HCT116 (cell line): ENCODE results near the gene FAM13A. TPM values are rescaled to one million over a fixed set of nuclear protein-coding genes. Genes with fewer than 3 reads are reported as not detected.

Experiments used
- ATAC-seq: fragments of 200-7000 bp; cut with Tn5 transposase; 2 replicates; pipeline ENCODE4 v1.9.1; 2020; ENCODE audit warnings: mild to moderate bottlenecking, moderate library complexity
- BruUV-seq: library from RNA; stranded (reverse); fragments of 400-500 nt; replicated peaks from 2 replicates; lab custom pipeline; 2021; lab: Mats Ljungman, UMichigan
- CTCF ChIA-PET: fragments of 300-600 bp; sonication (Branson Sonifier 250); formaldehyde crosslinking; loops from one replicate; lab custom pipeline; 2021; ENCODE audit warnings: antibody characterized with exemption; lab: Charles Lee
- POLR2A ChIA-PET: fragments of 300-600, 350-600 bp; sonication (Branson Sonifier 250); formaldehyde crosslinking; loops from one replicate; lab custom pipeline; 2021; ENCODE audit warnings: antibody characterized with exemption; lab: Charles Lee
- RAD21 ChIA-PET, 2 experiments: fragments of 300-600 bp; sonication (Branson Sonifier 250); formaldehyde crosslinking; loops; one replicate each; lab custom pipeline; 2023; ENCODE audit warnings: low total read pairs in 2 of 2; ENCODE audit not compliant: uncharacterized antibody in 2 of 2, unreplicated experiment in 2 of 2, low non-redundant PET in 1 of 2; lab: Charles Lee
- DNase-seq: peaks from one replicate; pipeline ENCODE4 v3.0.0-alpha.2; 2010; ENCODE audit warnings: low read depth, low spot score
- H2AFZ ChIP-seq: fragments of 200-600 bp; shearing (Covaris generic), sonication (generic); 2 replicates; pipeline ENCODE4 v1.6.1; 2017; ENCODE audit warnings: low read depth, mixed run types, mixed read lengths, antibody characterized with exemption, low read length; ENCODE audit not compliant: poor library complexity, severe bottlenecking
- H3K27ac ChIP-seq: 2 replicates; pipeline ENCODE4 v1.5.1; 2012; ENCODE audit warnings: low read depth, low read length
- H3K27me3 ChIP-seq: fragments of 200-600 bp; sonication (generic); 2 replicates; pipeline ENCODE4 v1.6.1; 2016; ENCODE audit warnings: mixed run types, low read length, mixed read lengths; ENCODE audit not compliant: insufficient read depth
- H3K36me3 ChIP-seq, 2 experiments: fragments of 200-500 bp in 1 of 2; fragments of 200-600 bp in 1 of 2; sonication (Bioruptor generic) in 1 of 2; sonication (generic) in 1 of 2; 2 replicates each; pipeline versions ENCODE4 v1.5.1 to v1.6.1; 2014 to 2016; ENCODE audit warnings: low read length in 2 of 2, inconsistent platforms in 1 of 2, mixed read lengths in 1 of 2, mixed run types in 1 of 2; ENCODE audit not compliant: insufficient read depth in 2 of 2, control insufficient read depth in 1 of 2
- H3K4me1 ChIP-seq, 2 experiments: fragments of 200-600 bp in 1 of 2; sonication (generic) in 1 of 2; 2 replicates each; pipeline versions ENCODE4 v1.5.1 to v1.6.1; 2012 to 2017; ENCODE audit warnings: low read length in 2 of 2, inconsistent platforms in 1 of 2, mild to moderate bottlenecking in 1 of 2, mixed read lengths in 1 of 2, mixed run types in 1 of 2, moderate library complexity in 1 of 2; ENCODE audit not compliant: insufficient read depth in 2 of 2, control insufficient read depth in 1 of 2
- H3K4me2 ChIP-seq: fragments of 200-600 bp; sonication (generic); 2 replicates; pipeline ENCODE4 v1.6.1; 2017; ENCODE audit warnings: mixed run types, low read length, mixed read lengths
- H3K4me3 ChIP-seq, 2 experiments: fragments of 200-600 bp in 1 of 2; sonication (generic) in 1 of 2; replicated peaks in 1 of 2; 2 replicates each; pipeline ENCODE4 v1.5.1; 2011 to 2016; ENCODE audit warnings: low read length in 2 of 2, control low read depth in 1 of 2, low read depth in 1 of 2, mild to moderate bottlenecking in 1 of 2, mixed read lengths in 1 of 2, mixed run types in 1 of 2
- H3K79me2 ChIP-seq: fragments of 200-600 bp; sonication (generic); 2 replicates; pipeline ENCODE4 v1.6.1; 2017; ENCODE audit warnings: mild to moderate bottlenecking, mixed run types, low read length, moderate library complexity, mixed read lengths; ENCODE audit not compliant: insufficient read depth
- H3K9ac ChIP-seq: fragments of 200-600 bp; sonication (generic); 2 replicates; pipeline ENCODE4 v1.6.1; 2016; ENCODE audit warnings: low read length, mixed read lengths
- H3K9me2 ChIP-seq: fragments of 200-600 bp; sonication (generic), shearing (Covaris generic); 2 replicates; pipeline ENCODE4 v1.6.1; 2017; ENCODE audit warnings: mixed run types, mild to moderate bottlenecking, moderate library complexity; ENCODE audit not compliant: insufficient read depth
- H3K9me3 ChIP-seq, 2 experiments: fragments of 200-500 bp in 1 of 2; fragments of 200-600 bp in 1 of 2; sonication (Bioruptor generic) in 1 of 2; sonication (generic) in 1 of 2; 2 replicates each; pipeline ENCODE4 v1.6.1; 2014 to 2017; ENCODE audit warnings: low read length in 2 of 2, mixed read lengths in 2 of 2, inconsistent platforms in 1 of 2, low read depth in 1 of 2, mild to moderate bottlenecking in 1 of 2, mixed run types in 1 of 2, moderate library complexity in 1 of 2; ENCODE audit not compliant: control insufficient read depth in 1 of 2, insufficient read depth in 1 of 2
- H4K20me1 ChIP-seq: fragments of 200-600 bp; sonication (generic), shearing (Covaris generic); 2 replicates; pipeline ENCODE4 v1.6.1; 2017; ENCODE audit warnings: mixed run types, mild to moderate bottlenecking, moderate library complexity; ENCODE audit not compliant: insufficient read depth
- ATF3 ChIP-seq: IDR thresholded peaks from 2 replicates; pipeline ENCODE4 v1.6.1; 2012
- CTCF ChIP-seq, 3 experiments: fragments of 200-600 bp in 1 of 3; sonication (generic) in 1 of 3; IDR thresholded peaks in 2 of 3; conservative IDR thresholded peaks in 1 of 3; 2 replicates each; pipeline ENCODE4 v1.5.1; 2012 to 2017; ENCODE audit warnings: low read depth in 2 of 3, low read length in 2 of 3, antibody characterized with exemption in 1 of 3, borderline replicate concordance in 1 of 3, control low read depth in 1 of 3, mild to moderate bottlenecking in 1 of 3, mixed read lengths in 1 of 3, mixed run types in 1 of 3, moderate library complexity in 1 of 3; ENCODE audit not compliant: insufficient read depth in 1 of 3
- FOSL1 ChIP-seq: IDR thresholded peaks from 2 replicates; pipeline ENCODE4 v1.6.1; 2012; ENCODE audit warnings: low read depth
- POLR2A ChIP-seq: IDR thresholded peaks from 2 replicates; pipeline ENCODE4 v1.7.0; 2011; ENCODE audit warnings: borderline replicate concordance; ENCODE audit not compliant: insufficient read depth, insufficient read length; ENCODE audit errors: extremely low read depth
- RAD21 ChIP-seq: IDR thresholded peaks from 2 replicates; pipeline ENCODE4 v1.6.1; 2012; ENCODE audit warnings: low read depth, mild to moderate bottlenecking
- REST ChIP-seq: IDR thresholded peaks from 2 replicates; pipeline ENCODE4 v1.6.1; 2012; ENCODE audit warnings: low read depth
- SIN3A ChIP-seq: IDR thresholded peaks from 2 replicates; pipeline ENCODE4 v1.6.1; 2012; ENCODE audit warnings: low read depth
- TCF7L2 ChIP-seq: IDR thresholded peaks from 2 replicates; pipeline ENCODE4 v1.7.0; 2011; ENCODE audit warnings: borderline replicate concordance, inconsistent platforms; ENCODE audit not compliant: insufficient read depth, insufficient read length; ENCODE audit errors: extremely low read depth
- YY1 ChIP-seq: IDR thresholded peaks from 2 replicates; pipeline ENCODE4 v1.6.1; 2011; ENCODE audit warnings: low read length, low read depth, moderate library complexity, mild to moderate bottlenecking; ENCODE audit not compliant: insufficient replicate concordance; ENCODE audit errors: extremely low read depth
- ZFX ChIP-seq: fragments of 450-650 bp; IDR thresholded peaks from 2 replicates; pipeline ENCODE4 v1.6.1; 2017
- intact Hi-C: fragments of 100-400 bp; cut with micrococcal nuclease; formaldehyde crosslinking; loops from 2 replicates; pipeline ENCODE4 v1.10.0; 2022
- total RNA-seq: library from RNA; stranded (reverse); gene quantifications from one replicate; pipeline ENCODE4 v1.2.1, GENCODE V29; 2021; ENCODE audit not compliant: unreplicated experiment

The FAM13A gene
- total RNA-seq, 1 experiment from 2014 or later, result 17.2 TPM

GRCh38 chr4:88979276-88979675 is 77.7 kb downstream of the FAM13A start:
- Histone ChIP-seq H3K4me2 (no peak overlapping the region), H3K4me1 (no peaks in the 10 kb centered on the region), H3K27me3 (no peaks in the 10 kb centered on the region), H4K20me1 (no peaks in the 10 kb centered on the region), H3K4me3 (no peak overlapping the region), H3K9me2 (no peaks in the 10 kb centered on the region), H3K9ac (no peak overlapping the region), H3K36me3 (no peaks in the 10 kb centered on the region), H2AFZ (no peak overlapping the region), H3K79me2 (no peaks in the 10 kb centered on the region), H3K27ac (no peak overlapping the region), H3K9me3 (no peaks in the 10 kb centered on the region)
- ATAC-seq (no peak), DNase-seq (no peak)
- intact Hi-C loops, result no loop called here
- no TSS peak for BruUV-seq
- no peak for TF ChIP-seq POLR2A
- no peak for TF ChIP-seq CTCF (IDR thresholded peaks at IDR 0.05 in 2 of 3, conservative IDR thresholded peaks at IDR 0.05 in 1 of 3; ENCODE audit: borderline replicate concordance in 1 of 3, insufficient read depth in 1 of 3, low read depth in 2 of 3, low read length in 2 of 3)
- TF ChIP-seq FOSL1, result no peak
- TF ChIP-seq ATF3, result no peak
- no peak for TF ChIP-seq TCF7L2
- TF ChIP-seq REST, result no peak
- TF ChIP-seq SIN3A, result no peak
- no peak for TF ChIP-seq ZFX
- TF ChIP-seq RAD21, result no peak
- TF ChIP-seq YY1, result no peak
- POLR2A ChIA-PET, result no interaction called here
- CTCF ChIA-PET, result no interaction called here
- RAD21 ChIA-PET, result no interaction called here
